ENCODE measurements around the gene PNMA8A.
A peak's percentile ranks its signal among the peaks of the same experiment; 100 is the strongest.

Gene PNMA8A

DNA sequence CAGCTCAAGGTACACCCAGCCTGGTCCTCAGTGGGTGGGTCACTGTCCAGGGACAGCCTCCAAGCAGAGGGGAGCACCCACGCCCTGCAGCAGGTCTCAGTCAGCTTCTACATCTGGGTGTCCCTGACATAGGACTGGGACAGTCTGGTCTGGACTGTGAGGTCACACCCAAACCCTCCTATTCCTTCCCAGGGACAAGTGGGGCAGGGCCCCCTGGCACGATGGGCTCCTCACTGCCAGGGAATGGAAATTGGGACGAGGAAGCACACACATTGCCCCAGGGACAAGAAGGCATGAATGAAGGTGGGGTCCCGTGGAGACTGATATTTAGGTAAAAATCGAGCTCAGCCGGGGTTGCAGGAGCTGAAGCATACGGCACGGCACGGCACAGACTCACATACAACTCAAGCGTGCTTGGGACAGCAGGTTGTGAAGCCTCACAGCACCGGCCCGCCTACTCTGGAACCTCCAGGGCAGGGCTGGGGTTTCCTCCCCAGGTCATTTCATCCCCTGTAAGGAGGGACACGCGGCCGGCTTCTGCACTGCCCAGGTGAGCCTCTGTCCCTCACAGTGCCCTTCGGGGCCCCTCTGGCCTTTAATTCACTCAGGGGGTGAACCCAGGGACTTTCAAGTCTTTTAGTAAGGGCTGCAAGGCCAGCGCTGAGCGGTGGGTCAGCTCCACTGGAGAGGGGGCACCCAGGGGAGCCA is 20.8 kb upstream of the PNMA8A start:
- DNase-seq: no peak

DNA sequence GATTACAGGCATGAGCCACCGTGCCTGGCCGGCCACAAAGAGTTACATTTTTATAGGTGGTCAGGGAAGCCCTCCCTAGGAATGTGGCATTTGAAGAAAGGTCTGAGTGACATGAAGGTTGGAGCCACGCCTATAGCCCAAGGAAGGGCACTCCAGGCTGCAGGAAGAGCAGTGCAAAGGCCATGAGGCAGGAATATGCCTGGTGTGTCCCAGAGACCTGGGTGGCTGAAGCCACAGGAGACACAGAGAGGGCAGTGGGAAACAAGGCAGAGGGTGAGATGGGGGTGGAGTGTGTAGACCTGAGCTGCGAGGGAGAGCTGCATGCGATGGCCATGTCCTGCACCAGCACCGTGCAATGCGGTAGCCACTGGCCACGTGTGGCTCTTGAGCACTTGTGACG is 19.4 kb upstream of the PNMA8A start:
- DNase-seq: no peak

GRCh38 chr19:46489445-46490272 is 18.3 kb upstream of the PNMA8A start:
- DNase-seq: no peak

- no peak for DNase-seq
Observed at GRCh38 chr19:46488551-46488950, 17.2 kb upstream of the PNMA8A start.

GRCh38 chr19:46487802-46488445 is 16.6 kb upstream of the PNMA8A start:
- DNase-seq: peak; percentile 33

DNA sequence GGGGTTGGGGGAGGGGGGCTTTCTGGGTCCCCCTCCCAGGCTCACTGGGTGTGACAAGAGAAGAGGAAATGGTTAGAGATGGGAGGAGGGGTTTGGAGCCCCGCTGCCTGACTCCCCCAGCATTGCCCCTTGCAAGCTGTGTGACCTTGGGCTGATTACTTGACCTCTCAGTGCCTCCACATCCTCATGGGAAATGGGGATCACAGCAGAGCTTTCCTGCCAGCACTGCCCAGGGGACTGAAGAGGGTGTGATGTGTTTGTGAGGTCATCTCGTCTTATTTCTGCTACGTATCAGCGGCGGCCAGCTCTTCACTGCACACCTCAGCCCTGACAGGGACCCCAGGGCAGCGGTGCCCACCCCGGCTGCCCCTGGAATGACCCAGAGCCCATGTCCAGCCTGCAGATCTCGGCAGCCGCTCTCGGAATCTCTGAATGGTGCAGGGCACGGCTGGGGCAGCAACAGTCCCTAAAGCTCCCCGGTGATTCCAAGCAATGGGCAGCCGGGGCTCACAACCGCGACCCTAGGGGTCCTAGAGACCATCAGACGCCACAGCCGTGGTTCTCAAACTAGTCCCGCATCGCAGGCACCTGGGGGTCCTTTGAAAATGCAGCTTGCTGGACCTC is 15.9 kb upstream of the PNMA8A start:
- DNase-seq: no peak

DNA sequence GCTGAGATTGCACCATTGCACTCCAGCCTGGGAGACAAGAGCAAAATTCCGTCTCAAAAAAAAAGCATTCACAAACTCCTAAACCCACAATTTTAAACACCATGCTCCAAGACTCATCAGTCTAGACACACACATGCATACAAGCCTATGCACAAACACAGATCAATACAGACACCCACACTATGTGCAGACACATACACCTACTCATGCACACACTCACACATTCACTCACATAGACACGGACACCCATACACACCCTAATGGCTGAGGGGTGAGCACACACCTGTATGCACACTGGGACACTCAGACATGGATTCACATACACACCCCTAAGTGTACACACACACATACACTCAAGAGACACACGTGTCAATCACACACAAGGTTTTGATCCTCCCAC is 15.0 kb upstream of the PNMA8A start:
- no peak for DNase-seq

DNA sequence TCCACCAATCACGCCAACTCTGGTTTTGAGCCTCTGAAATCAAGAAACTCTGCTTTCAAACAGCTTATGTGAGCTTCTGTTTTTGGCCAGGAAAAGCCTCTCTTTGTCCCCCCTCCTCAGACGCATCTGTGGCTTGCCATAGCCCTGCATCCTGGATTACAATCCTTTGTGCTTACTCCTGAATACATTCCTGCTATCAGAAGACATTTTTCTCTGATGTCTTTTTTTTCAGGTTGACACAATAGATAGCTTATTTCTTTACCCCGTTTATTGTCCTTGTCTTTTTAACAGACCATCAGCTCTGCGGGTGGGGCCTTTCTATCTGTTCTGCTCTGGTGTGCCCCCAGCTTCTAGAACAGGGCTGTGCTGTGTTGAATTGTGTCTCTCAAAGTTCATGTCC is 13.3 kb upstream of the PNMA8A start:
- DNase-seq: no peak

- no peak for DNase-seq
Observed at GRCh38 chr19:46482631-46483030, 11.3 kb upstream of the PNMA8A start.

GRCh38 chr19:46481947-46482346 is 10.6 kb upstream of the PNMA8A start:
- DNase-seq: no peak

GRCh38 chr19:46481223-46481848 is 10.0 kb upstream of the PNMA8A start:
- no peak for DNase-seq

DNA sequence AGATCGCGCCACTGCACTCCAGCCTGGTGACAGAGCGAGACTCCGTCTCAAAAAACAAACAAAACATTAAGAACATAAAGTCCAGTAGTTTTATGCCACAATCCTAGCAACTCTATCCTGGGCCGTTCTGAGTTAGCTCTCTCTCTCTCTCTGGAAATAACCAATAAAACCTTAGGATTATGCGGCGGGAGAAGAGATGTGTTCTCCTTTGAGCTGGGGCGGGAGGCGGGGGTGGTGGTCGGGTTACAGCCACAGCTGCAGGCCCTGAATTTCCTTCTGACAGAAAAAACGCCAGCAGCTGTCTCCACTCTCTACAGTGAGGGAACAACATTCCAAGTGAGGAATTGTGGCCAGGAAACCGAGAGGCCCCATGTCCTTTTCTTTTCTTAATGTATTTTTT is 9.1 kb upstream of the PNMA8A start:
- no peak for DNase-seq

DNA sequence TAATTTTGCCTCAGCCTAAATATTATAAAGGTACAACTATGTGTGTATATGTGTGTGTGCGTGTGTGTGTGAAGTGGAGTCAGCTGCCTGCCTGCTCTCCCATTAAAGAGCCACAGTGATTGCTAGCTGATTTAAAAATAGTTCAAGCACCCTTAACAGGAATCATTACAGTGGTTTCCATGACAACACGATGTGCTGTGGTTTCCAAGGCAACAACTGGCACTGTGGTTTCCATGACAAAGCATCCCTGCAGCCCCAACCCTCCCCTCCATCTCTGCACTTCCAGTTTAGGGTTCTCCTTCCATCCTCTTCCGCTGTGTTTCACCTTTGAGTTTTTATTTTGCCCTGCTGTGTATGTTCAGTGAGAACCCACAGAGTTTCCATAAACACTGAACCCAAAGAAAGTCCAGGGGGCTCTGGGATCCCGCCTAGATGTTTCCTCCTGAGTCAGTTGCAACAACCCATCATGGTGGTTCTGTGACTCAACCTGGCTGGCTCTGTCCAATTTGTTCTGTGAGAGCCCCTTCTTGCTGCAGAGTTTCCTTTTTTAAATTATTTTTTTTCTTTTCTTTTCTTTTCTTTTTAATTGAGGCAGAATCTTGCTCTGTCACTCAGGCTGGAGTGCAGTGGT is 7.1 kb upstream of the PNMA8A start:
- peak; percentile 46 for DNase-seq

DNA sequence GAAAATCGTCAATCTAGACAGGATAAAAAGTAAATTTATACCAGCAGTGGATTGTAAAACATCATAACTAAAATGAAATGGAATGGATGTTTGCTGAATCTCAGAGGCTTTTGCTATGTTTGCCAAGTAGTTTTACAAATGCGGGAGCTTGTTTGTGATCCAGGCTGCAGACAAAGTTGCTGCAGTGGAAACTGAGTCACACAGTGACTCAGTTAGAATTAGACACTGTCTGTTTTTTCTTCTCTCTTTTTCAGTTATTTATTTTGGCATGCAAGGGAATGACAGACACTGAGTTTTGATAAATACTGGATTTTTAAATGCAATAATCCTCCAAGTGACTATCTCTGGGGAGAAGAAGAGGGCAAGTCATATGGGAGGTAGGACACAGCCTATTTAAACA is 4.6 kb upstream of the PNMA8A start:
- no peak for DNase-seq

GRCh38 chr19:46474211-46474610 is 2.8 kb upstream of the PNMA8A start:
- DNase-seq: no peak

- DNase-seq: no peak
Observed at GRCh38 chr19:46472592-46472991, 1.2 kb upstream of the PNMA8A start.

DNA sequence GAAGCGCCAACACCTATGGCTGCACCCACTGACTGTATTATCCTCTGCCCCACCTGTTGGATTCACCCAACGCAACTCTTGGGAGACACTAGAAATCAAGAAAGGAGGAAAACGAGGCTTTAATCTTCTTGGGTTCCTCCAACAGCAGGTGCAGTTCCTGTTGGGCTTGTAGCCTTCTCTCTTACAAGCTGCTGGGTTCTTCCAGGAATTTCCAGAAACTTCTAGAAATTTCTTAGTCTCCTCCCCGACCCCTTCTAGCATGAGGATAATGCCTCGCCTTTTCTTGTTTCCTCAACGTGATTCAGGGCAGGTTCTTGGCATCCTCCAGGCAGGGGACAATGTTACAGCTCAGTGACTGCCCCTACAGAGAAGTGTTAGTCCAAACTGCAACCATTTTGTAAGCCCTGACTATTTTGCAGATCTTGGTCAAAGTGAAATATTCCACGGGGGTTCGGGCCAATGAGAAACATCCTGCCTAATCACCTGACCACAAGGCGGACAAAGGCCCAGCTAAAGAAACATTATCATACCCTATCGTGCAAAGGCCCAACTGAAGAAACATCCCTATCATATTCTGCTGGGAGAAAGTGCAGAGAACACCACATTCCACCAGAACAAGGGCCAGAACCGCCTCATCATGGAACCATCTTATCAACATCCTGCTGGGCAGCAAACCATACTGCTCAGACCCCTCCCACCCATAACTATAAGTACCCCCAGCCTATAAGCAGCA is 614 bp upstream of the PNMA8A start:
- no peak for DNase-seq

GRCh38 chr19:46470376-46470775 is 987 bp downstream of the PNMA8A start:
- no peak for DNase-seq

- no peak for DNase-seq
Observed at GRCh38 chr19:46469541-46470185, 1.7 kb downstream of the PNMA8A start.

- DNase-seq: no peak
Observed at GRCh38 chr19:46466536-46467196, 4.7 kb downstream of the PNMA8A start.

DNA sequence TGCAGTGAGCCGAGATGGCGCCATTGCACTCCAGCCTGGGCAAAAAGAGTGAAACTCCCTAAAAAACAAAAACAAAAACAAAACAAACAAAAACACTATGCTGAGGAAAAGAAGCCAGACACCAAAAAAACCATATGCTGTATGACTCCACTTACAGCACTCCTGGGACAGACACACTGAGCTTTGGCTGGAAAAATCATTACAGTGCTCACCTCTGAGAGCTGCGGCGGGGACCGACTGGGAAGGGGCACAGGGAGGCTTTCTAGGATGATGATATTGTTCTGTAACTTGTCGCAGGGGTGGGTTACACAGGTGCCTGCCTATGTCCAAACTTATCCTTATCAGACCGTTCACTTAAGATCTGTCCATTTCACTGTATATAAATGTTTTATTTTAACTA is 7.8 kb downstream of the PNMA8A start:
- DNase-seq: no peak
